ENCODE results near the gene EHHADH. TPM values are rescaled to one million over a fixed set of nuclear protein-coding genes. Genes with fewer than 3 reads are reported as not detected.

Gene EHHADH
- total RNA-seq, 2 donors from 2014 or later, result 4.0 to 17.9 TPM

DNA sequence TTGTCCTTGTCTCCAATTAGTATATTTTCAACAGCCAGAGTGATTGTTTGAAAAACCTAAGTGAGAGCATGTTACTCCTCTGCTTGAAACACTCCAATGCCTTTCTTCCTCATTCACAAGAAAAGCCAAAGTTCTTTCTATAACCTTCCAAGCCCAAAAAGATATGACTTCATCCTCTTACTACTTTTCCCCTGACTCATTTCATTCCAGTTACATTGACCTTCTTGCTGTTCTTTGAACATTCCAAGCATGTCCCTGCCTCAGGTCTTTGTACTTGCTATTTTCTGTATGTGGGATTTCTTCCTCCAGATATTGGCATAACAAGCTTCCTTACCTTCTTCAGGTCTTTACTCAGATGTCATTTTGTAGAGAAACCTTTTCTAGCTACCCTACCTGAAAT, 28.3 kb downstream of the EHHADH start:
- no peak for DNase-seq (ENCODE audit: low spot score)
- intact Hi-C loops (cut with DNase I), result no loop called here
- Histone ChIP-seq H3K36me3 (no peaks in the 10 kb centered on the region), H3K9me3 (no peaks in the 10 kb centered on the region), H3K27me3 (replicated peaks; ENCODE audit: insufficient read depth) (no peaks in the 10 kb centered on the region), H3K4me1 (replicated peaks) (no peaks in the 10 kb centered on the region), H3K4me3 (no peak overlapping the region), H3K27ac (no peak overlapping the region)
- no peak for TF ChIP-seq POLR2AphosphoS5 (IDR thresholded peaks at IDR 0.05)
- no peak for TF ChIP-seq POLR2A (IDR thresholded peaks at IDR 0.05)
- TF ChIP-seq, protein P1, sequence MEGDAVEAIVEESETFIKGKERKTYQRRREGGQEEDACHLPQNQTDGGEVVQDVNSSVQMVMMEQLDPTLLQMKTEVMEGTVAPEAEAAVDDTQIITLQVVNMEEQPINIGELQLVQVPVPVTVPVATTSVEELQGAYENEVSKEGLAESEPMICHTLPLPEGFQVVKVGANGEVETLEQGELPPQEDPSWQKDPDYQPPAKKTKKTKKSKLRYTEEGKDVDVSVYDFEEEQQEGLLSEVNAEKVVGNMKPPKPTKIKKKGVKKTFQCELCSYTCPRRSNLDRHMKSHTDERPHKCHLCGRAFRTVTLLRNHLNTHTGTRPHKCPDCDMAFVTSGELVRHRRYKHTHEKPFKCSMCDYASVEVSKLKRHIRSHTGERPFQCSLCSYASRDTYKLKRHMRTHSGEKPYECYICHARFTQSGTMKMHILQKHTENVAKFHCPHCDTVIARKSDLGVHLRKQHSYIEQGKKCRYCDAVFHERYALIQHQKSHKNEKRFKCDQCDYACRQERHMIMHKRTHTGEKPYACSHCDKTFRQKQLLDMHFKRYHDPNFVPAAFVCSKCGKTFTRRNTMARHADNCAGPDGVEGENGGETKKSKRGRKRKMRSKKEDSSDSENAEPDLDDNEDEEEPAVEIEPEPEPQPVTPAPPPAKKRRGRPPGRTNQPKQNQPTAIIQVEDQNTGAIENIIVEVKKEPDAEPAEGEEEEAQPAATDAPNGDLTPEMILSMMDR (IDR thresholded peaks at IDR 0.05), result no peak

DNA sequence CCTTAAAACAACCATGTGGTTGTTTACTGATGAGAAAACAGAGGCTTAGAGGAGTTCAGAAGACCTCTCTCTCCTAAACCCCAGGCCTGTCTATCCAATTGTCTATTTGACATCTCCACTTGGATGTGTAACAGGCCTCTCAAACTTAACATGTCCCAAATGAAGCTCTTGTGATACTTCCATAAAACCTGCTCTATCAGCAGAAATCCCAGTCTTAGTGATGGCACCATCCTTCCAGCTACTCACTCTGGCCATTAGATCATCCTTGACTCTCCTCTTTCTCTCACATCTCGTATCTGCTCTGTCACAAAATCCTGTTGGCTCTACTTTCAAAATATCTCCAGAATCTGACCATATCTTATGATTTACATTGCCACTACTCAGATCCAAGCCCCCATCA, 28.8 kb downstream of the EHHADH start:
- DNase-seq (ENCODE audit: low spot score), result no peak
- intact Hi-C loops (cut with DNase I), result no loop called here
- no peak overlapping the region for H3K27ac ChIP-seq
- H3K4me3 ChIP-seq, result no peak overlapping the region
- no peaks in the 10 kb centered on the region for H3K36me3 ChIP-seq
- no peaks in the 10 kb centered on the region for H3K4me1 ChIP-seq (replicated peaks)
- 100% methylated on average over 1 of the region's 1 CpG for WGBS
- H3K9me3 ChIP-seq, result no peaks in the 10 kb centered on the region
- TF ChIP-seq, protein P1 (IDR thresholded peaks at IDR 0.05), result no peak
- TF ChIP-seq POLR2A (IDR thresholded peaks at IDR 0.05) (no peak), POLR2AphosphoS5 (IDR thresholded peaks at IDR 0.05) (no peak)
- H3K27me3 ChIP-seq (replicated peaks; ENCODE audit: insufficient read depth), result no peaks in the 10 kb centered on the region

DNA sequence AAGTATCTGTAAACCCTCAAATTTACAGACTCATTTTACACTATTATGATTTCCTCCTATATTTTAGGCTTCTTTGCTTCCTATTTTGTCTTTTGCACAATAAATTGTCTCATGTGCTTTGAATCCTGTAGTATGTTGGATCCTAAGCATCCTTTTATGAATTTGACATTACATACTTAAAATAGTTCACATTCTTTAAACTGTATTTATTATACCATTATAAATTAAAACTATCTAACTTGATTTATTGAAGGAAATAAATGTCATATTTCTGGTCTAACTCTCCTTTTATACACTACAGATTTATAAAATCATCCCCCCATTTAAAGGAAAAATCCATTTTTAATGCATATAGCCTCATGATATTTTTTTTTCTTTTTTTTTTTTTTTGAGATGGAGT, 32.6 kb downstream of the EHHADH start:
- Histone ChIP-seq H3K9me3 (no peaks in the 10 kb centered on the region), H3K27ac (no peak overlapping the region), H3K4me3 (no peak overlapping the region), H3K36me3 (no peaks in the 10 kb centered on the region), H3K4me1 (replicated peaks) (no peaks in the 10 kb centered on the region), H3K27me3 (replicated peaks; ENCODE audit: insufficient read depth) (no peaks in the 10 kb centered on the region)
- intact Hi-C loops (cut with DNase I), result no loop called here
- no peak for TF ChIP-seq POLR2A (IDR thresholded peaks at IDR 0.05)
- no peak for DNase-seq (ENCODE audit: low spot score)

DNA sequence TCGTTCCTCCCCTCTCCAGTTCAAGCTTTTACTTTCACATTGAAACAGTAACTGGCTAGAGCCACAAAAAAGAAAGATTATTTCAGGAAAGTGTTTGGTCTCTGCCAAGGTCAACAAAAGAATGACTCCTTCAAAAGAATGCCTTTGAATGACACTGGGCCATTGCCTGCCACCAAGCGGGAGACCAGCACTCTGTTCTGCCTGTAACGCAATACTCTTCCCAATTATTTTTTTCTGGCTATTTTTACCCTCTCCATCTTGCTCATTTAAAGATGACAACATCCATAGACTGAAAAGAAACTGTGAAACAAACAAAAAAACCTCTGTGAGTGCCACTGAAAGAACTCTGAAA, 37.3 kb downstream of the EHHADH start:
- H3K4me1 ChIP-seq (replicated peaks), result no peaks in the 10 kb centered on the region
- H3K36me3 ChIP-seq, result no peaks in the 10 kb centered on the region
- intact Hi-C loops (cut with DNase I), result no loop called here
- H3K27me3 ChIP-seq (replicated peaks; ENCODE audit: insufficient read depth), result no peaks in the 10 kb centered on the region
- 20% methylated on average over 3 of the region's 3 CpGs for WGBS
- H3K27ac ChIP-seq, result peak overlapping the region; percentile 16 to 45
- H3K9me3 ChIP-seq, result no peaks in the 10 kb centered on the region
- peak; percentile 12 for TF ChIP-seq POLR2AphosphoS5 (IDR thresholded peaks at IDR 0.05)
- no peak for TF ChIP-seq POLR2A (IDR thresholded peaks at IDR 0.05)
- TF ChIP-seq, protein P1 (IDR thresholded peaks at IDR 0.05), result no peak
- H3K4me3 ChIP-seq, result peak overlapping the region in 1 of 2 donors; percentile 7
- no peak for DNase-seq (ENCODE audit: low spot score)

DNA sequence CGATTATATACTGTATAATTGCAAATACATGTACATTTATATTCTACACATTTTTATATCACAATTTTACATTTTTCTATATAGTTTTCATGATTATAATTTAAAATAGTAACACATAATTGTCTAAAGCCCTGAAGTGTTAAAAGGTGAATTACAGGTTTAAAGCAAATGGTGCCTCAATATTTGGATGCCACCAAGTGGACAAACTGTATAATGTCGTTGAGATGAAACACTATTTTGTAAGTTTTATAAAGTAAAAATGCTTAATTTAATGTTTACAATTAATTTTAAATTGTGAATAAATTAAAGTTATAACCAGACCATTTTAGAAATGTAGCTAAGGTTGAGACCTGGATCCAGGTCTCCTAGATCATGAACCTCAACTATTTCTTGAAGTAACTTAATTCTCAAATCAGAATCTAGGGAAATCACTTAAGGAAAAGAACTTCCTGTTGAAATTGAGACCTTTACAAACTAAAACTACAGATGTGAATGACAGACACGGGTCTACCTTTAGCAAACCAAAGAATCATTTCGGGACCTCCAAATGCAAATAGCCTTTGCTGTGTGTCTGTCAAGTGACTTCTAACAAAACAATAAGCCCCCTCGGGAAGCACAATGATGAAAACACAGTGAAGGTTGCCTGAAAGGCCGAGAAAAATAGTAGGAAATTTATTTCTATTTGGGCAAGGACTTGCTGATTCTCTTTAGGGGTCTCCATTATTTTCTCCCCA, 37.8 kb downstream of the EHHADH start:
- DNase-seq (ENCODE audit: low spot score), result no peak
- intact Hi-C loops (cut with DNase I), result no loop called here
- 16% methylated on average over 6 of the region's 6 CpGs for WGBS
- Histone ChIP-seq H3K4me1 (replicated peaks) (no peaks in the 10 kb centered on the region), H3K27ac (peak overlapping the region; percentile 16 to 45), H3K27me3 (replicated peaks; ENCODE audit: insufficient read depth) (no peaks in the 10 kb centered on the region), H3K9me3 (no peaks in the 10 kb centered on the region), H3K36me3 (no peaks in the 10 kb centered on the region), H3K4me3 (peak overlapping the region in 1 of 2 donors; percentile 7)
- TF ChIP-seq, protein P1 (IDR thresholded peaks at IDR 0.05), result peak in 3 of 4 experiments; percentile 36 to 56 (median 37)
- no peak for TF ChIP-seq POLR2AphosphoS5 (IDR thresholded peaks at IDR 0.05)
